Cardiac fibroblast (primary cell): Measurements from ENCODE around the gene PPP6R1.

Experiments used
- DNase-seq, 2 donors: peaks; one replicate each; pipeline versions ENCODE4 v3.0.0 to v3.0.0-alpha.2; 2010; ENCODE audit warnings: low read depth in 2 of 2
- H3K4me3 ChIP-seq, 2 donors: replicated peaks in 1 of 2; 1 replicate in 1 of 2; 2 replicates in 1 of 2; pipeline ENCODE4 v1.5.1; 2011; ENCODE audit warnings: low read depth in 2 of 2, low read length in 2 of 2, mild to moderate bottlenecking in 2 of 2, moderate library complexity in 1 of 2
- TF ChIP-seq, protein P1 (sequence below): IDR thresholded peaks from one replicate; pipeline ENCODE4 v1.5.1; 2011; ENCODE audit warnings: low read depth, mild to moderate bottlenecking, low read length, inconsistent platforms

Gene PPP6R1

DNA sequence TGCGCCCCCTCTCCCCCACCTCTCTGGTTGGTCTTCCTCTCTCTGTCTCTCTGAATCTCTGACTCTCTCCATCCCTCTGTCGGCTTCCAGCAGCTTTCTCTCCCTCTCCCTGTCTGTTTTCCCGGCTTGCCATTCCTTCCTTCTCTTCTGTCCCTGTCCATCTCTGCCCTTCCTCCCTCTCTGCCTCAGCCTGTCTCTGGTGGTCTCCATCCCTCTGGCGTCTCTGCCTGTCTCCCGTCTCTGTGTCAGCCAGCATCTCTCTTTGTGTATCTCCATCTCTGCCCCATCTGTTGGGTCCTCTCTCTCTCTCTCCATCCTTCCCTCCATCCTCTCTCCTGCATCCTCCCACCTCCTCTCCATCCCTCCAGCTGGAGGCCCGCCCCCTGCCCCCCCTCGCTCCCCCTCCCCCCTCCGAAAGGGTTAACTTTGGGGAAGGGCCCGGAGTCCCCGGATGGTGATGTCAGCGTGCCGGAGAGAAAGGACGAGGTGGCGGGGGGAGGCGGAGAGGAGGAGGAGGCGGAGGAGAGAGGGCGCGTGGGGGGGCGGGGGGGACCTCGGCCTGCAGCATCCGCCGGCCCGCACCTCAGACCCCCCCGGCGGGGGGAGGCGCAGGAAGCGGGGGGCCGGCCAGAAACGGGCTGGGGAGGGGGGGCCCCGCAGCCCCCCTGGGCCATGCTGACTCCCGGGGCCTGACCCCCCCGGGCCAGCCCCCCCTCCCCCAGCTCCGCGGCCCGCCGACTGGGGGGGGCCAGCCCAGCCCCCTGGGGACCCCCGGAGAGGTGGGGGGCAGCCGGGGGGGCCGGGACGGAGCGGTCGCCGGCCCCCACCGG lies 24.9 kb upstream of the PPP6R1 start, which contains the start of gene BRSK1:
Gene BRSK1, plus strand, starts transcription at position 450 of the 830 bp plus-strand sequence. CDS start 446 bp downstream, outside the sequence.
- TF ChIP-seq, protein P1, sequence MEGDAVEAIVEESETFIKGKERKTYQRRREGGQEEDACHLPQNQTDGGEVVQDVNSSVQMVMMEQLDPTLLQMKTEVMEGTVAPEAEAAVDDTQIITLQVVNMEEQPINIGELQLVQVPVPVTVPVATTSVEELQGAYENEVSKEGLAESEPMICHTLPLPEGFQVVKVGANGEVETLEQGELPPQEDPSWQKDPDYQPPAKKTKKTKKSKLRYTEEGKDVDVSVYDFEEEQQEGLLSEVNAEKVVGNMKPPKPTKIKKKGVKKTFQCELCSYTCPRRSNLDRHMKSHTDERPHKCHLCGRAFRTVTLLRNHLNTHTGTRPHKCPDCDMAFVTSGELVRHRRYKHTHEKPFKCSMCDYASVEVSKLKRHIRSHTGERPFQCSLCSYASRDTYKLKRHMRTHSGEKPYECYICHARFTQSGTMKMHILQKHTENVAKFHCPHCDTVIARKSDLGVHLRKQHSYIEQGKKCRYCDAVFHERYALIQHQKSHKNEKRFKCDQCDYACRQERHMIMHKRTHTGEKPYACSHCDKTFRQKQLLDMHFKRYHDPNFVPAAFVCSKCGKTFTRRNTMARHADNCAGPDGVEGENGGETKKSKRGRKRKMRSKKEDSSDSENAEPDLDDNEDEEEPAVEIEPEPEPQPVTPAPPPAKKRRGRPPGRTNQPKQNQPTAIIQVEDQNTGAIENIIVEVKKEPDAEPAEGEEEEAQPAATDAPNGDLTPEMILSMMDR = no peak
- H3K4me3 ChIP-seq = peak within 1 kb of the TSS; percentile 35 to 39
- DNase-seq = peak; percentile 41 to 54

DNA sequence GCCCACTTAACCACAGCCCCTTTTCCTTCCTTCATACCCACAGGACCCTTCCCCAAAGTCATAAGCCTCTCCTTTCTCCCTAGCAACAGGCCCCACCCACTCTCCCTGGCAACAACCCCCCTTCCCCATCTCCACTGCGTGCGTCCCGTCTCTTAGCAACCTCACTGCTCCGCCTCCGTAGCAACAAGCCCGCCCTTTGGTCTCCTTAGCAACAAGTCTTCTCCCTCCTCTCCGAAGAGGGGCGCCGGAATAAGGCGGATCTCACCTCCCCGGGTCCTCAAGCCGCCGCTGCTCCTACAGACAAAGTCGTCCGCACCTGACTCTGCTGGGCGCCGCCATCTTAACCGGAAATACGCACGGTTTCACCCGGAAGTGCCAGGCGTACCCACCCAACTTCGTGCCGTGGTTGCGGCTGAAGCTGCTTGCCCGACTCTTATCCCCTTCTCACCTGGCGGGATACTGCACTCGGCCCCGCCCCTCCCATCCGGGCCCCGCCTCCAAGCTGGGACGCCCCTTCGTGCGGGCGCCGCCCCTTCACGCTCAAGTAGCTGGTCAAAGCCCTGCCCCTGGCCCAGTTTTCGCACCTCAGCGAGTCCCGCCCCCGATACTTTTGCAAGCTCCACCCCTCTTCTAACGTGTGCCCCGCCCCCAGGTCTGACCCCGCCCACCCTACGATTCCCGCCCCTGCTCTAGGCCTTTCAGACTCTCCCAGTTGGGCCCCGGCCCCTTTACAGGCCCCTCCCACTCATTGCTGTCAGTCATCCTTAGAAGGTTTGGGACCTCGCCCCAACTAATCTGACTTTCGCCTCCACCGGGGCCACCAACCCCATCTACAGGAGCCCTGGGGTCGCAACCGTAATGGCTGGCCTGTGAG lies 21.2 kb upstream of the PPP6R1 start, which contains the start of gene HSPBP1:
Gene HSPBP1, minus strand, starts transcription at position 341 of the 874 bp plus-strand sequence. CDS start 502 bp downstream, outside the sequence.
- TF ChIP-seq, protein P1 = no peak
- peak; percentile 95 to 97 for DNase-seq
- H3K4me3 ChIP-seq = peak within 1 kb of the TSS; percentile 78 to 89

- TF ChIP-seq, protein P1 = no peak
- H3K4me3 ChIP-seq = peak overlapping the region; percentile 78 to 89
- no peak for DNase-seq
These were observed 20.5 kb upstream of the PPP6R1 start for GRCh38 chr19:55279340-55279739.

DNA sequence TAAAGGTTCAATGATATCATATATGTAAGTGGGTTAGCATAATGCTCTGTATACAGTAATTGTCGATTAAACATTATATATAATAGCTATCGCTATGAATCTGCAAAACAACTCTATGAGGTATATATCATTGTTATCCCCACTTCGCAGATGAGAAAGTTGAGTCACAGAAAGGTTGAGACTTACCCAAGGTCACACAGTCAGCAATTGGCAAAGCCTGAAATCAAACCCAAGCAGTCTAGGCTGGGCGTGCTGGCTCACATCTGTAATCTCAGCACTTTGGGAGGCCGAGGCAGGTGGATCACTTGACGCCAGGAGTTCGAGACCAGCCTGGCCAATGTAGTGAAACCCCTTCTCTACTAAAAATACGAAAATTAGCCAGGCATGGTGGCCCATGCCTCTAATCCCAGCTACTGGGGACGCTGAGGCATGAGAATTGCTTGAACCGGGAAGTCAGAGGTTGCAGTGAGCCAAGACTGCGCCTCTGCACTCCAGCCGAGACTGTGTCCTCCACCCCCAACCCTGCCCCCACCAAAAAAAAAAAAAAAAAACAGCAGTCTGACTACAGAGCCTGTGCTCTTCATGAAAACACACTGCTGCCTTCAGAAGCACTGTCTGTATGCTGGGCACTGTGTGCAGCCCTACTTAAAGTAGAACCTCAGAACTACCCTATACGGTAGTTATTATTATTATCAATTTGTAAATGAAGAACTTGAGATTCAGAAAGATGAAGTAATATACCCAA lies 19.7 kb upstream of the PPP6R1 start:
- TF ChIP-seq, protein P1 = no peak
- no peak overlapping the region for H3K4me3 ChIP-seq
- DNase-seq = no peak

DNA sequence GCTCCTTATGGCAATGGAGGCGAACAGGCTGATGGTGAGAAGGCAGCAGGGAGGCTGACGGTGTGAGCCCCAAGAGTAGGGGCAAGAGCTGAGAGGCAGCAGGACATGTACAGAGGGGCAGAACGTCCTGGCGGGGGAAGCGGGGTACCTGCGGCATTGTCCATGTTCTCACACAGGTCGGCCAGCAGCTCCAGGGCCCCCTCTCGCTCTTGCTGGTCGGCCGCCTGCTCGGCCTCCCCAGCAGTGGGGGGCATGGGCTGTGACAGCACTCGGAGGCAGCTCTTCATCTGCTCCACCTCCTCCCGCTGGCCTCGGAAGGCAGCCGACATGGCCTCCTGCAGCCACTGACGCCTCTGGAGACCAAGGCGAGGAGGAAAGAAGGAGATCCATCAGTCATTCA lies 18.7 kb upstream of the PPP6R1 start:
- no peak overlapping the region for H3K4me3 ChIP-seq
- TF ChIP-seq, protein P1 = no peak
- no peak for DNase-seq

DNA sequence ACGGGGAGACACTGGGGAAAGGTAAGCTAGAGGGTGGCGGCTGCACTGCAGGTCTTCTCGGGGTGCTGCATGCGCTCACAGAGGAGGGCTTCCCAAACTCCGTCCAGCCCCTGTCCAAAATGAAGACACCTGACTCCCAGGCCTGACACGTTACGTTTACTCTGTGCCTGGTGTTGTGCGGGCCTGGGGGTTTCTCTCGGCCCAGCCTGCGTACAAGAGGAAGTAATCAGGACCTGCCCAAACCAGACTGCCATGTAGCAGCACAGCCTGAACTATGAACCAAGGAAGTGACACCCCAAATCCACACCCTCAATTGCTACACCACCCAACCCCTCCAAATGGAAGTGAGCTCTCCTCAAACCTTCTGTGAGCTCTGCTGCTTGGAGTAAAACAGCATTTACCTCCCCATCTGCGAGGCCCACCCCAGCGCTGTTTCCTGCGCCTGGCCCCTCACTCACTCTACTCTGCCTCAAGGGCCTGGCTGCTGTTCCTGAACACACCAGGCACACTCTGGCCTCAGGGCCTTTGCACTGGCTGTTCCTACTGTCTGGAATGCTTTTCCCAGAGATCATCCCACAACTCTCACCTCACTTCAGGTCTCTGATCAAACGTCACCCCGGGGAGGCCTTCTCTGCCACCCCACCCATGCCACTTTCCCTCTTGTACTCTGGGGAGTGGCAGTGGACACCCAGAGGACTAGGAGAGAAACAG lies 18.1 kb upstream of the PPP6R1 start:
- TF ChIP-seq, protein P1 = no peak
- no peak overlapping the region for H3K4me3 ChIP-seq
- no peak for DNase-seq
